GM21526 (cell line): ENCODE data around the gene TAPBPL.
"Not testable (repeated sequence)": the region's sequence is repeated elsewhere in the genome, so short reads cannot be mapped to it uniquely, and the experiment has no call there.

ENCODE experiments used
- ATAC-seq: cut with Tn5 transposase; IDR thresholded peaks from one replicate; pipeline ENCODE4 v1.9.1; 2021; ENCODE audit warnings: moderate library complexity; ENCODE audit not compliant: unreplicated experiment, low FRiP score

Gene TAPBPL

GRCh38 chr12:6461401-6462233 is 9.8 kb downstream of the TAPBPL start:
- peak; percentile 51 for ATAC-seq

GRCh38 chr12:6462234-6462995 is 10.6 kb downstream of the TAPBPL start:
- peak; percentile 5 for ATAC-seq

GRCh38 chr12:6463216-6463615 is 11.4 kb downstream of the TAPBPL start:
- ATAC-seq, result no peak

GRCh38 chr12:6463858-6464257 is 12.0 kb downstream of the TAPBPL start:
- no peak for ATAC-seq

- ATAC-seq, result no peak
Observed at GRCh38 chr12:6464531-6464930, 12.7 kb downstream of the TAPBPL start.

GRCh38 chr12:6465467-6466183 is 13.8 kb downstream of the TAPBPL start:
- ATAC-seq, result no peak

- ATAC-seq, result no peak
Observed at GRCh38 chr12:6466184-6466573, 14.3 kb downstream of the TAPBPL start.

GRCh38 chr12:6466751-6467150 is 14.9 kb downstream of the TAPBPL start:
- ATAC-seq, result not testable (repeated sequence)

- ATAC-seq, result not testable (repeated sequence)
Observed at GRCh38 chr12:6467571-6468282, 15.9 kb downstream of the TAPBPL start.

GRCh38 chr12:6468283-6468575 is 16.4 kb downstream of the TAPBPL start:
- ATAC-seq, result no peak

GRCh38 chr12:6469092-6469491 is 17.2 kb downstream of the TAPBPL start:
- ATAC-seq, result no peak

GRCh38 chr12:6469609-6470374 is 17.9 kb downstream of the TAPBPL start:
- ATAC-seq, result no peak

GRCh38 chr12:6470375-6471163 is 18.7 kb downstream of the TAPBPL start, which contains the start of gene VAMP1:
VAMP1 (minus strand) TSS chr12:6470677; CDS start chr12:6470531, 146 bp downstream.
- peak; percentile 87 for ATAC-seq

GRCh38 chr12:6471989-6472360 is 20.1 kb downstream of the TAPBPL start:
- ATAC-seq, result no peak

- no peak for ATAC-seq
Observed at GRCh38 chr12:6472491-6472890, 20.6 kb downstream of the TAPBPL start.

- not testable (repeated sequence) for ATAC-seq
Observed at GRCh38 chr12:6475233-6475975, 23.6 kb downstream of the TAPBPL start.

- no peak for ATAC-seq
Observed at GRCh38 chr12:6476489-6476888, 24.6 kb downstream of the TAPBPL start.

- not testable (repeated sequence) for ATAC-seq
Observed at GRCh38 chr12:6477601-6478377, 25.9 kb downstream of the TAPBPL start.
